HEK293 (cell line): ENCODE measurements around the gene ZNF841.

Experiments
- CTCF ChIA-PET: fragments of 350-600 bp; formaldehyde crosslinking; extraction: SDS; loops from one replicate; lab custom pipeline; 2021; ENCODE audit warnings: antibody characterized with exemption; lab: Yijun Ruan, JAX
- POLR2A ChIA-PET: fragments of 300-600 bp; formaldehyde crosslinking; extraction: SDS; loops from one replicate; lab custom pipeline; 2020; ENCODE audit warnings: antibody characterized with exemption, inconsistent platforms; lab: Yijun Ruan, JAX
- H3K27ac ChIP-seq: fragments of 200-500 bp; sonication (Bioruptor generic); 2 replicates; pipeline ENCODE4 v1.5.1; 2014; ENCODE audit warnings: low read depth, low read length, control low read depth, inconsistent platforms; ENCODE audit errors: extremely low read depth
- H3K36me3 ChIP-seq, 2 experiments: fragments of 200-500 bp in 1 of 2; sonication (Bioruptor generic) in 1 of 2; 1 replicate in 1 of 2; 2 replicates in 1 of 2; pipeline ENCODE4 v1.5.1; 2014 to 2017; ENCODE audit warnings: inconsistent platforms in 2 of 2, low read length in 2 of 2; ENCODE audit not compliant: control insufficient read depth in 2 of 2, insufficient read depth in 1 of 2
- H3K4me1 ChIP-seq: fragments of 200-500 bp; sonication (Bioruptor generic); 2 replicates; pipeline ENCODE4 v1.5.1; 2014; ENCODE audit warnings: mild to moderate bottlenecking, low read length, inconsistent platforms; ENCODE audit not compliant: control insufficient read depth, insufficient read depth
- H3K4me3 ChIP-seq: 2 replicates; pipeline ENCODE4 v1.5.1; 2011; ENCODE audit warnings: low read depth, mild to moderate bottlenecking, control low read depth, low read length, moderate library complexity
- H3K9me3 ChIP-seq: fragments of 200-500 bp; sonication (Bioruptor generic); 2 replicates; pipeline ENCODE4 v1.5.1; 2014; ENCODE audit warnings: low read depth, low read length, inconsistent platforms; ENCODE audit not compliant: control insufficient read depth, insufficient read depth
- EGR2 ChIP-seq: fragments of 450-650 bp; formaldehyde crosslinking; IDR thresholded peaks from 2 replicates; pipeline ENCODE4 v1.5.1; 2016; ENCODE audit warnings: low read depth, missing biosample characterization, missing genetic modification characterization
- KLF7 ChIP-seq: fragments of 450-650 bp; formaldehyde crosslinking; IDR thresholded peaks from 2 replicates; pipeline ENCODE4 v1.5.1; 2016; ENCODE audit warnings: missing biosample characterization, missing genetic modification characterization, borderline replicate concordance
- SP3 ChIP-seq: fragments of 450-650 bp; formaldehyde crosslinking; IDR thresholded peaks from 2 replicates; pipeline ENCODE4 v1.5.1; 2016; ENCODE audit warnings: missing biosample characterization, missing genetic modification characterization
- ZBTB20 ChIP-seq: fragments of 450-650 bp; formaldehyde crosslinking; IDR thresholded peaks from 2 replicates; pipeline ENCODE4 v1.5.1; 2016; ENCODE audit warnings: missing biosample characterization, missing genetic modification characterization
- ZNF114 ChIP-seq: fragments of 450-650 bp; formaldehyde crosslinking; IDR thresholded peaks from 2 replicates; pipeline ENCODE4 v1.5.0; 2017; ENCODE audit warnings: missing biosample characterization, missing genetic modification characterization
- ZNF175 ChIP-seq: fragments of 450-650 bp; formaldehyde crosslinking; IDR thresholded peaks from 2 replicates; pipeline ENCODE4 v1.5.1; 2016; ENCODE audit warnings: missing biosample characterization, missing genetic modification characterization
- ZNF335 ChIP-seq: fragments of 450-650 bp; formaldehyde crosslinking; conservative IDR thresholded peaks from 2 replicates; pipeline ENCODE4 v1.5.1; 2016; ENCODE audit warnings: missing biosample characterization, missing genetic modification characterization
- ZNF521 ChIP-seq: fragments of 450-650 bp; formaldehyde crosslinking; IDR thresholded peaks from 2 replicates; pipeline ENCODE4 v1.5.1; 2017; ENCODE audit warnings: missing biosample characterization, mild to moderate bottlenecking, missing genetic modification characterization
- ZNF544 ChIP-seq: fragments of 450-650 bp; formaldehyde crosslinking; IDR thresholded peaks from 2 replicates; pipeline ENCODE4 v1.5.0; 2017; ENCODE audit warnings: missing biosample characterization, missing genetic modification characterization
- ZNF623 ChIP-seq: fragments of 450-650 bp; formaldehyde crosslinking; IDR thresholded peaks from 2 replicates; pipeline ENCODE4 v1.5.1; 2016; ENCODE audit warnings: missing biosample characterization, missing genetic modification characterization
- ZNF624 ChIP-seq: fragments of 450-650 bp; formaldehyde crosslinking; IDR thresholded peaks from 2 replicates; pipeline ENCODE4 v1.5.1; 2017; ENCODE audit warnings: missing biosample characterization, missing genetic modification characterization
- ZSCAN16 ChIP-seq: fragments of 450-650 bp; formaldehyde crosslinking; IDR thresholded peaks from 2 replicates; pipeline ENCODE4 v1.5.1; 2016; ENCODE audit warnings: missing biosample characterization, missing genetic modification characterization
- TF ChIP-seq, protein P1 (sequence below): fragments of 450-650 bp; formaldehyde crosslinking; IDR thresholded peaks from 2 replicates; pipeline ENCODE4 v1.5.1; 2016; ENCODE audit warnings: missing biosample characterization, missing genetic modification characterization
- TF ChIP-seq, protein P2 (sequence below): fragments of 450-650 bp; formaldehyde crosslinking; IDR thresholded peaks from 2 replicates; pipeline ENCODE4 v1.5.1; 2016; ENCODE audit warnings: missing biosample characterization, missing genetic modification characterization
- TF ChIP-seq, protein P3 (sequence below): fragments of 450-650 bp; formaldehyde crosslinking; IDR thresholded peaks from 2 replicates; pipeline ENCODE4 v1.5.1; 2016; ENCODE audit warnings: missing biosample characterization, missing genetic modification characterization, borderline replicate concordance

The ZNF841 gene

DNA sequence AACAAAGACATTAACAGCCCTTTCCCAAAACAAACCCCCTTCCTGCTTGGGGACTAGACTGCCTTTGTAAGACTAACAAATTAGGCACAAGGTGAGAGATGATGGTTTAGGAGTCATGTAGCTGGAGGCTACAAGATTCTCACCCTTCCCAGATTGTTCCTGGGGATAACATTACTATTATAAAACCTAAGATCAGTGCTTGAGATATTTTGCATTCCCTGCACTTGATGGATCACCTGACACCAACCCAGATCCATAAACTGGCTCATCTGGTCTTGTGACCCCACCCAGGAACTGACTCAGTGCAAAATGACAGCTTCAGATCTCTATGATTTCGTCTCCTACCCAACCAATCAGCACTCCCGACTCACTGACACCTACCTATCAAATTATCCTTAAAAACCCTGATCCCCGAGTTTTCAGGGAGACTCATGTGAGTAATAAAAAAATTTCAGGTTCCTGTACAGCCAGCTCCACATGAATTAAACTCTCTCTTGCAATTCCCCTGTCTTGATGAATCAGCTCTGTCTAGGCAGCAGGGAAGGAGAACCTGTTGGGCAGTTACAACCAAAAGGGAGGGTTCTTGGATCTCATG, 46.5 kb upstream of the ZNF841 start:
- TF ChIP-seq ZNF521 (tag by site-specific recombination), result no peak
- TF ChIP-seq, all 188 proteins: peak for 0
- no peak overlapping the region for H3K27ac ChIP-seq
- H3K4me3 ChIP-seq, result no peak overlapping the region
- H3K36me3 ChIP-seq, result no peaks in the 10 kb centered on the region; a peak in 1 of 3 replicates
- POLR2A ChIA-PET, result interaction anchor here (0.6 kb wide), 1 partner anchor 170 kb away, joined by 5 read pairs; no protein-coding TSS in a partner anchor
- H3K9me3 ChIP-seq, result no peaks in the 10 kb centered on the region
- no peaks in the 10 kb centered on the region for H3K4me1 ChIP-seq
- CTCF ChIA-PET, result no interaction called here

DNA sequence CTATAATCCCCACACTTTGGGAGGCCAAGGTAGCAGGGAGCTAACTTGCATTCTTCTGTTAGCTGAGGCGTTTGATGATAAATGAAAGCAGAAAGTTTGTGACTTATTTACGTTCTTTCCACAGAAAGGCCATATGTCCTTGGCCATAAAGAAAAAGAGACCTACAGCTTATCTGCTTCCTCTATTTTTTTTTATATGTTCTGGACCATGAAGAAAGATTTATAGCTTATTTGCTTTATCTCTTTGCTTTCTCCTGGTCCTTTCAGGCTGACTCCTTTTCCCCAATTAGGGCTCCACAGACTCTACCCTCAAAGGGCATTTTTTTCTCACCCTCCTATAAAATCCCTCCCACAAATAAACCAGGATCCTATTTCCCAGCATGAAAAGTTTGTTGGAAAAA, 45.6 kb upstream of the ZNF841 start:
- POLR2A ChIA-PET, result interaction anchor here (2.3 kb wide), 1 partner anchor 48 kb away, joined by 17 read pairs; the partner anchor contains the start of gene PPP2R1A
- CTCF ChIA-PET, result no interaction called here
- H3K27ac ChIP-seq, result no peak overlapping the region
- no peaks in the 10 kb centered on the region for H3K9me3 ChIP-seq
- TF ChIP-seq EGR2 (no peak), ZNF114 (no peak), ZSCAN16 (no peak), SP3 (tag by site-specific recombination) (no peak), ZNF544 (no peak), KLF7 (no peak), ZNF624 (tag by site-specific recombination) (no peak), ZNF175 (no peak), ZNF623 (tag by site-specific recombination) (no peak), ZBTB20 (tag by site-specific recombination) (no peak)
- TF ChIP-seq, protein P1, sequence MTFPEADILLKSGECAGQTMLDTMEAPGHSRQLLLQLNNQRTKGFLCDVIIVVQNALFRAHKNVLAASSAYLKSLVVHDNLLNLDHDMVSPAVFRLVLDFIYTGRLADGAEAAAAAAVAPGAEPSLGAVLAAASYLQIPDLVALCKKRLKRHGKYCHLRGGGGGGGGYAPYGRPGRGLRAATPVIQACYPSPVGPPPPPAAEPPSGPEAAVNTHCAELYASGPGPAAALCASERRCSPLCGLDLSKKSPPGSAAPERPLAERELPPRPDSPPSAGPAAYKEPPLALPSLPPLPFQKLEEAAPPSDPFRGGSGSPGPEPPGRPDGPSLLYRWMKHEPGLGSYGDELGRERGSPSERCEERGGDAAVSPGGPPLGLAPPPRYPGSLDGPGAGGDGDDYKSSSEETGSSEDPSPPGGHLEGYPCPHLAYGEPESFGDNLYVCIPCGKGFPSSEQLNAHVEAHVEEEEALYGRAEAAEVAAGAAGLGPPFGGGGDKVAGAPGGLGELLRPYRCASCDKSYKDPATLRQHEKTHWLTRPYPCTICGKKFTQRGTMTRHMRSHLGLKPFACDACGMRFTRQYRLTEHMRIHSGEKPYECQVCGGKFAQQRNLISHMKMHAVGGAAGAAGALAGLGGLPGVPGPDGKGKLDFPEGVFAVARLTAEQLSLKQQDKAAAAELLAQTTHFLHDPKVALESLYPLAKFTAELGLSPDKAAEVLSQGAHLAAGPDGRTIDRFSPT (tag by site-specific recombination), result no peak
- TF ChIP-seq, protein P2, sequence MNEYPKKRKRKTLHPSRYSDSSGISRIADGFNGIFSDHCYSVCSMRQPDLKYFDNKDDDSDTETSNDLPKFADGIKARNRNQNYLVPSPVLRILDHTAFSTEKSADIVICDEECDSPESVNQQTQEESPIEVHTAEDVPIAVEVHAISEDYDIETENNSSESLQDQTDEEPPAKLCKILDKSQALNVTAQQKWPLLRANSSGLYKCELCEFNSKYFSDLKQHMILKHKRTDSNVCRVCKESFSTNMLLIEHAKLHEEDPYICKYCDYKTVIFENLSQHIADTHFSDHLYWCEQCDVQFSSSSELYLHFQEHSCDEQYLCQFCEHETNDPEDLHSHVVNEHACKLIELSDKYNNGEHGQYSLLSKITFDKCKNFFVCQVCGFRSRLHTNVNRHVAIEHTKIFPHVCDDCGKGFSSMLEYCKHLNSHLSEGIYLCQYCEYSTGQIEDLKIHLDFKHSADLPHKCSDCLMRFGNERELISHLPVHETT (tag by site-specific recombination), result no peak
- H3K4me1 ChIP-seq, result no peaks in the 10 kb centered on the region
- peaks cover 0 to 5% of the 10 kb centered on the region in 2 experiments; a peak in 2 of 3 replicates for H3K36me3 ChIP-seq
- no peak overlapping the region for H3K4me3 ChIP-seq

DNA sequence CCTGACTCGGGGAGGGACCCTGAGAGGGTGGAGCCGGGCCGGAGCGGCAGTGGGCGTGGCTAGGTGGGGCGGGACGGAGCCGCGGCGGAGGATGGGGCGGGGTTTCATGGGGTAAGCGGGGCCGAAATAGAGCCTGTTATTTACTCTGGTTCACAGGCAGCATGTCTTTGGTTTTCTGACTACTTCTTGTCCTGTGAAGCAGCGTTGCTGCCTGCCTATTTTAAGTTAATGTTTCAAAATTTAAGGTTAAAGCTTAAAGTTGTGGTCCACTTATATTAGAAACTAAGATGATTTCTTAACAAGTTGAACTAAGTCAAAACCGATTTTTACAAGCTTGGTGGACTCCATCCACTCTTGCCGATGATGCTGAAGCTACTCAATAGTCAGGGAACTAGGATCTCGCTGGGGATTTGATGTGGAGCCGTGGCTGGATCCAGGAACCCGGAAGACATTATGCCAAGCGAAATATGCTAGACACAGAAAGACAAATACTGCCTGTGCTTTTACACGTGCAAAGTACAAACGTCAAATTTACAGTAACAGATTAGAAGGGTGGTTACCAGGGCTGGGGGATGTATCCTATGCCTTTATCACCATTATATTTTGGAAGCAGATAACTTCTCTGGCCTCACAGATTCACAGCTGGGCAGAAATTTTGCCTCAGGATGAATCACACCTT, 44.6 kb upstream of the ZNF841 start:
- 0 out of 2 replicates have a peak, but pooled peaks have one; percentile 40 for TF ChIP-seq SP3 (tag by site-specific recombination)
- TF ChIP-seq, protein P3, sequence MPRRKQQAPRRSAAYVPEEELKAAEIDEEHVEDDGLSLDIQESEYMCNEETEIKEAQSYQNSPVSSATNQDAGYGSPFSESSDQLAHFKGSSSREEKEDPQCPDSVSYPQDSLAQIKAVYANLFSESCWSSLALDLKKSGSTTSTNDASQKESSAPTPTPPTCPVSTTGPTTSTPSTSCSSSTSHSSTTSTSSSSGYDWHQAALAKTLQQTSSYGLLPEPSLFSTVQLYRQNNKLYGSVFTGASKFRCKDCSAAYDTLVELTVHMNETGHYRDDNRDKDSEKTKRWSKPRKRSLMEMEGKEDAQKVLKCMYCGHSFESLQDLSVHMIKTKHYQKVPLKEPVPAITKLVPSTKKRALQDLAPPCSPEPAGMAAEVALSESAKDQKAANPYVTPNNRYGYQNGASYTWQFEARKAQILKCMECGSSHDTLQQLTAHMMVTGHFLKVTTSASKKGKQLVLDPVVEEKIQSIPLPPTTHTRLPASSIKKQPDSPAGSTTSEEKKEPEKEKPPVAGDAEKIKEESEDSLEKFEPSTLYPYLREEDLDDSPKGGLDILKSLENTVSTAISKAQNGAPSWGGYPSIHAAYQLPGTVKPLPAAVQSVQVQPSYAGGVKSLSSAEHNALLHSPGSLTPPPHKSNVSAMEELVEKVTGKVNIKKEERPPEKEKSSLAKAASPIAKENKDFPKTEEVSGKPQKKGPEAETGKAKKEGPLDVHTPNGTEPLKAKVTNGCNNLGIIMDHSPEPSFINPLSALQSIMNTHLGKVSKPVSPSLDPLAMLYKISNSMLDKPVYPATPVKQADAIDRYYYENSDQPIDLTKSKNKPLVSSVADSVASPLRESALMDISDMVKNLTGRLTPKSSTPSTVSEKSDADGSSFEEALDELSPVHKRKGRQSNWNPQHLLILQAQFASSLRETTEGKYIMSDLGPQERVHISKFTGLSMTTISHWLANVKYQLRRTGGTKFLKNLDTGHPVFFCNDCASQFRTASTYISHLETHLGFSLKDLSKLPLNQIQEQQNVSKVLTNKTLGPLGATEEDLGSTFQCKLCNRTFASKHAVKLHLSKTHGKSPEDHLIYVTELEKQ (tag by site-specific recombination), result no peak
- TF ChIP-seq ZNF335 (tag by site-specific recombination), result peak; percentile 86
- no peak overlapping the region for H3K27ac ChIP-seq
- no peak overlapping the region for H3K4me3 ChIP-seq
- H3K9me3 ChIP-seq, result peaks cover under 1% of the 10 kb centered on the region; the same call in 1 of the 2 replicates
- H3K4me1 ChIP-seq, result no peaks in the 10 kb centered on the region
- ChIA-PET CTCF (interaction anchor here (0.6 to 1.5 kb wide), 4 partner anchors 19 to 645 kb away, joined by 3 to 9 read pairs (median 3); no protein-coding TSS in a partner anchor), POLR2A (interaction anchor here (0.6 to 2.3 kb wide), 2 partner anchors 34 to 49 kb away, joined by 5 to 17 read pairs; partner anchors contain the start of gene PPP2R1A)
- H3K36me3 ChIP-seq, result peaks cover 0 to 5% of the 10 kb centered on the region in 2 experiments; a peak in 2 of 3 replicates
